ENCODE data around the gene SLC1A2.

The SLC1A2 gene

GRCh38 chr11:35313066-35313759 is 106.1 kb downstream of the SLC1A2 start:
- Histone ChIP-seq H3K27me3 (ENCODE audit: control insufficient read depth, insufficient read depth, low read length) (no peaks in the 10 kb centered on the region), H3K4me1 (ENCODE audit: control insufficient read depth, insufficient read depth, low read length) (no peaks in the 10 kb centered on the region), H3K9ac (ENCODE audit: low read length) (no peak overlapping the region), H3K4me3 (ENCODE audit: low read length) (no peak overlapping the region), H3K36me3 (ENCODE audit: control insufficient read depth, insufficient read depth, low read length) (no peaks in the 10 kb centered on the region), H3K9me3 (ENCODE audit: control insufficient read depth, low read length) (no peaks in the 10 kb centered on the region)

- no peaks in the 10 kb centered on the region for H3K27me3 ChIP-seq (ENCODE audit: control insufficient read depth, insufficient read depth, low read length)
- no peaks in the 10 kb centered on the region for H3K9me3 ChIP-seq (ENCODE audit: control insufficient read depth, low read length)
- H3K4me1 ChIP-seq (ENCODE audit: control insufficient read depth, insufficient read depth, low read length), result no peaks in the 10 kb centered on the region
- H3K36me3 ChIP-seq (ENCODE audit: control insufficient read depth, insufficient read depth, low read length), result no peaks in the 10 kb centered on the region
- no peak overlapping the region for H3K4me3 ChIP-seq (ENCODE audit: low read length)
- no peak overlapping the region for H3K9ac ChIP-seq (ENCODE audit: low read length)
These were observed 108.0 kb downstream of the SLC1A2 start for GRCh38 chr11:35311331-35311730.

GRCh38 chr11:35308157-35308556 is 111.2 kb downstream of the SLC1A2 start:
- peaks cover 22% of the 10 kb centered on the region for H3K4me1 ChIP-seq (ENCODE audit: control insufficient read depth, insufficient read depth, low read length)
- H3K4me3 ChIP-seq (ENCODE audit: low read length), result no peak overlapping the region
- no peaks in the 10 kb centered on the region for H3K9me3 ChIP-seq (ENCODE audit: control insufficient read depth, low read length)
- no peaks in the 10 kb centered on the region for H3K36me3 ChIP-seq (ENCODE audit: control insufficient read depth, insufficient read depth, low read length)
- H3K9ac ChIP-seq (ENCODE audit: low read length), result no peak overlapping the region
- H3K27me3 ChIP-seq (ENCODE audit: control insufficient read depth, insufficient read depth, low read length), result no peaks in the 10 kb centered on the region

- Histone ChIP-seq H3K4me3 (ENCODE audit: low read length) (no peak overlapping the region), H3K27me3 (ENCODE audit: control insufficient read depth, insufficient read depth, low read length) (no peaks in the 10 kb centered on the region), H3K9me3 (ENCODE audit: control insufficient read depth, low read length) (no peaks in the 10 kb centered on the region), H3K9ac (ENCODE audit: low read length) (no peak overlapping the region), H3K36me3 (ENCODE audit: control insufficient read depth, insufficient read depth, low read length) (no peaks in the 10 kb centered on the region), H3K4me1 (ENCODE audit: control insufficient read depth, insufficient read depth, low read length) (peaks cover 22% of the 10 kb centered on the region)
These were observed 112.1 kb downstream of the SLC1A2 start for GRCh38 chr11:35307221-35307621.

GRCh38 chr11:35305670-35306382 is 113.5 kb downstream of the SLC1A2 start:
- H3K36me3 ChIP-seq (ENCODE audit: control insufficient read depth, insufficient read depth, low read length), result no peaks in the 10 kb centered on the region
- H3K4me1 ChIP-seq (ENCODE audit: control insufficient read depth, insufficient read depth, low read length), result peaks cover 22% of the 10 kb centered on the region
- no peak overlapping the region for H3K4me3 ChIP-seq (ENCODE audit: low read length)
- no peaks in the 10 kb centered on the region for H3K9me3 ChIP-seq (ENCODE audit: control insufficient read depth, low read length)
- H3K27me3 ChIP-seq (ENCODE audit: control insufficient read depth, insufficient read depth, low read length), result no peaks in the 10 kb centered on the region
- no peak overlapping the region for H3K9ac ChIP-seq (ENCODE audit: low read length)

- Histone ChIP-seq H3K4me3 (ENCODE audit: low read length) (no peak overlapping the region), H3K9me3 (ENCODE audit: control insufficient read depth, low read length) (no peaks in the 10 kb centered on the region), H3K4me1 (ENCODE audit: control insufficient read depth, insufficient read depth, low read length) (peaks cover 22% of the 10 kb centered on the region), H3K9ac (ENCODE audit: low read length) (no peak overlapping the region), H3K36me3 (ENCODE audit: control insufficient read depth, insufficient read depth, low read length) (no peaks in the 10 kb centered on the region), H3K27me3 (ENCODE audit: control insufficient read depth, insufficient read depth, low read length) (no peaks in the 10 kb centered on the region)
These were observed 114.4 kb downstream of the SLC1A2 start for GRCh38 chr11:35304900-35305460.

- H3K4me3 ChIP-seq (ENCODE audit: low read length), result no peak overlapping the region
- no peaks in the 10 kb centered on the region for H3K27me3 ChIP-seq (ENCODE audit: control insufficient read depth, insufficient read depth, low read length)
- peaks cover 22% of the 10 kb centered on the region for H3K4me1 ChIP-seq (ENCODE audit: control insufficient read depth, insufficient read depth, low read length)
- no peaks in the 10 kb centered on the region for H3K36me3 ChIP-seq (ENCODE audit: control insufficient read depth, insufficient read depth, low read length)
- no peak overlapping the region for H3K9ac ChIP-seq (ENCODE audit: low read length)
- H3K9me3 ChIP-seq (ENCODE audit: control insufficient read depth, low read length), result no peaks in the 10 kb centered on the region
These were observed 115.0 kb downstream of the SLC1A2 start for GRCh38 chr11:35304386-35304775.

GRCh38 chr11:35303596-35304385 is 115.6 kb downstream of the SLC1A2 start:
- Histone ChIP-seq H3K9me3 (ENCODE audit: control insufficient read depth, low read length) (no peaks in the 10 kb centered on the region), H3K4me3 (ENCODE audit: low read length) (no peak overlapping the region), H3K36me3 (ENCODE audit: control insufficient read depth, insufficient read depth, low read length) (no peaks in the 10 kb centered on the region), H3K9ac (ENCODE audit: low read length) (no peak overlapping the region), H3K4me1 (ENCODE audit: control insufficient read depth, insufficient read depth, low read length) (peaks cover 22% of the 10 kb centered on the region), H3K27me3 (ENCODE audit: control insufficient read depth, insufficient read depth, low read length) (no peaks in the 10 kb centered on the region)

- H3K4me1 ChIP-seq (ENCODE audit: control insufficient read depth, insufficient read depth, low read length), result peaks cover 22% of the 10 kb centered on the region
- H3K27me3 ChIP-seq (ENCODE audit: control insufficient read depth, insufficient read depth, low read length), result no peaks in the 10 kb centered on the region
- H3K36me3 ChIP-seq (ENCODE audit: control insufficient read depth, insufficient read depth, low read length), result no peaks in the 10 kb centered on the region
- no peaks in the 10 kb centered on the region for H3K9me3 ChIP-seq (ENCODE audit: control insufficient read depth, low read length)
- H3K9ac ChIP-seq (ENCODE audit: low read length), result no peak overlapping the region
- no peak overlapping the region for H3K4me3 ChIP-seq (ENCODE audit: low read length)
These were observed 117.0 kb downstream of the SLC1A2 start for GRCh38 chr11:35302398-35302797.

GRCh38 chr11:35298369-35298768 is 121.0 kb downstream of the SLC1A2 start:
- Histone ChIP-seq H3K4me1 (ENCODE audit: control insufficient read depth, insufficient read depth, low read length) (peaks cover 2% of the 10 kb centered on the region), H3K9me3 (ENCODE audit: control insufficient read depth, low read length) (no peaks in the 10 kb centered on the region), H3K27me3 (ENCODE audit: control insufficient read depth, insufficient read depth, low read length) (no peaks in the 10 kb centered on the region)

GRCh38 chr11:35295751-35296150 is 123.6 kb downstream of the SLC1A2 start:
- Histone ChIP-seq H3K4me1 (ENCODE audit: control insufficient read depth, insufficient read depth, low read length) (peaks cover 11% of the 10 kb centered on the region), H3K27me3 (ENCODE audit: control insufficient read depth, insufficient read depth, low read length) (no peaks in the 10 kb centered on the region), H3K36me3 (ENCODE audit: control insufficient read depth, insufficient read depth, low read length) (no peaks in the 10 kb centered on the region), H3K9ac (ENCODE audit: low read length) (no peak overlapping the region), H3K9me3 (ENCODE audit: control insufficient read depth, low read length) (no peaks in the 10 kb centered on the region), H3K4me3 (ENCODE audit: low read length) (no peak overlapping the region)

More at GRCh38 chr11:35298369-35298768, 121.0 kb downstream of the SLC1A2 start:
- no peaks in the 10 kb centered on the region for H3K36me3 ChIP-seq (ENCODE audit: control insufficient read depth, insufficient read depth, low read length)
- no peak overlapping the region for H3K9ac ChIP-seq (ENCODE audit: low read length)
- H3K4me3 ChIP-seq (ENCODE audit: low read length), result no peak overlapping the region

GRCh38 chr11:35293699-35294098 is 125.7 kb downstream of the SLC1A2 start:
- Histone ChIP-seq H3K9me3 (ENCODE audit: control insufficient read depth, low read length) (no peaks in the 10 kb centered on the region), H3K9ac (ENCODE audit: low read length) (no peak overlapping the region), H3K4me3 (ENCODE audit: low read length) (no peak overlapping the region), H3K4me1 (ENCODE audit: control insufficient read depth, insufficient read depth, low read length) (peaks cover 15% of the 10 kb centered on the region), H3K36me3 (ENCODE audit: control insufficient read depth, insufficient read depth, low read length) (no peaks in the 10 kb centered on the region), H3K27me3 (ENCODE audit: control insufficient read depth, insufficient read depth, low read length) (no peaks in the 10 kb centered on the region)

Measured in mucosa of stomach (tissue), 1 donor.